Measurements from ENCODE around the gene SLC10A7.

SLC10A7 gene

DNA sequence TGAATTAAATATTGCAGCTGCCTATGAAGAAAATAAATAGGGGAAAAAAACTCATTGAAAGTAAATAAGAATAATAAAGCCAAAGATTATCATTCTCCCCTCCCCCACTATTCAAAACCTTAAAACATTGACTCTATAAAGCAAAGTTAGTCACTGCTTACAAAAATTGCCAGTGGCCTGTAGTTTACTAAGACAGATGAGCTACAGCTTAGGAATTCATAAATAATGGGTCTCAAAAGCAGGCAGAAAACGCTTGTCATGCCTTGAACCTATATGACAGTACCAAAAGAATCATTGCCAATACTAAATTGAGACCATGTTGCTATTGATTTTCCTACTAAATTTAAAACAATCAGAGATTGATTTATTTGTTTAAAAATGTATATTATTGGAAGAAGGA lies 78.9 kb downstream of the SLC10A7 start:
- no peaks in the 10 kb centered on the region for H3K9me2 ChIP-seq (replicated peaks; ENCODE audit: control insufficient read depth, low read length)
- H3K4me1 ChIP-seq (ENCODE audit: control insufficient read depth, low read length) = no peaks in the 10 kb centered on the region
- no peaks in the 10 kb centered on the region for H3K79me2 ChIP-seq (ENCODE audit: control insufficient read depth, low read length)
- no peaks in the 10 kb centered on the region for H3F3A ChIP-seq (ENCODE audit: control insufficient read depth, insufficient read depth)
- no peaks in the 10 kb centered on the region for H3K9me3 ChIP-seq (ENCODE audit: control insufficient read depth, insufficient read depth, low read length)
- TF ChIP-seq CTCF (IDR thresholded peaks at IDR 0.05; ENCODE audit: low read depth, low read length, poor library complexity, severe bottlenecking) = no peak
- no peak for TF ChIP-seq EZH2phosphoT487 (IDR thresholded peaks at IDR 0.05; ENCODE audit: borderline replicate concordance, low read length)
- H4K20me1 ChIP-seq (ENCODE audit: control insufficient read depth, insufficient read depth, low read depth, low read length) = no peaks in the 10 kb centered on the region
- no peaks in the 10 kb centered on the region for H3K27me3 ChIP-seq (ENCODE audit: control insufficient read depth, low read length)
- H3K4me2 ChIP-seq (ENCODE audit: low read length) = no peak overlapping the region
- H3K27ac ChIP-seq (ENCODE audit: low read depth, low read length) = no peak overlapping the region
- no peaks in the 10 kb centered on the region for H3K36me3 ChIP-seq (ENCODE audit: control insufficient read depth, low read length)
- no peak overlapping the region for H3K4me3 ChIP-seq (ENCODE audit: low read length)

DNA sequence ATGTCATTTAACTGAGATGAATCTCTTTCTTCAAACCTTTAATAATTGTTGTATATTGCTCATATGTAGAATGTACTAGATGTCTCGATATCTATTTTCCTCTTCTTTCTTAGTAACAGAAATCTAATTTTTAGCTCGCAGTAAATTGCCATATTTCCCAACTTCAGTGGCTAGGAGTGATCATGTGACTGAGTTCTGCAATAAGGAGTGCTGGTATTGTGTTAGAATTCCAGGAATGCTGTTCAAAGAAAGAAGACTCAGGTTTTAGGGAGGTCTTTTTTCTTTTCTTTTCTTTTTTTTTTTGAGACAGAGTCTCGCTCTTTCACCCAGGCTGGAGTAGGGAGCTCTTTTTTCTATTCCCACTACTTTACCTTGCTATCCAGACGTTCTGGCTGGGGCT lies 81.7 kb downstream of the SLC10A7 start:
- Histone ChIP-seq H3K79me2 (ENCODE audit: control insufficient read depth, low read length) (no peaks in the 10 kb centered on the region), H4K20me1 (ENCODE audit: control insufficient read depth, insufficient read depth, low read depth, low read length) (no peaks in the 10 kb centered on the region), H3K27me3 (ENCODE audit: control insufficient read depth, low read length) (no peaks in the 10 kb centered on the region), H3K4me1 (ENCODE audit: control insufficient read depth, low read length) (no peaks in the 10 kb centered on the region), H3K9me3 (ENCODE audit: control insufficient read depth, insufficient read depth, low read length) (no peaks in the 10 kb centered on the region), H3K4me3 (ENCODE audit: low read length) (no peak overlapping the region), H3F3A (ENCODE audit: control insufficient read depth, insufficient read depth) (no peaks in the 10 kb centered on the region), H3K4me2 (ENCODE audit: low read length) (no peak overlapping the region), H3K9me2 (replicated peaks; ENCODE audit: control insufficient read depth, low read length) (no peaks in the 10 kb centered on the region), H3K36me3 (ENCODE audit: control insufficient read depth, low read length) (no peaks in the 10 kb centered on the region), H3K27ac (ENCODE audit: low read depth, low read length) (no peak overlapping the region)
- TF ChIP-seq EZH2phosphoT487 (IDR thresholded peaks at IDR 0.05; ENCODE audit: borderline replicate concordance, low read length) (no peak), CTCF (IDR thresholded peaks at IDR 0.05; ENCODE audit: low read depth, low read length, poor library complexity, severe bottlenecking) (no peak)

DNA sequence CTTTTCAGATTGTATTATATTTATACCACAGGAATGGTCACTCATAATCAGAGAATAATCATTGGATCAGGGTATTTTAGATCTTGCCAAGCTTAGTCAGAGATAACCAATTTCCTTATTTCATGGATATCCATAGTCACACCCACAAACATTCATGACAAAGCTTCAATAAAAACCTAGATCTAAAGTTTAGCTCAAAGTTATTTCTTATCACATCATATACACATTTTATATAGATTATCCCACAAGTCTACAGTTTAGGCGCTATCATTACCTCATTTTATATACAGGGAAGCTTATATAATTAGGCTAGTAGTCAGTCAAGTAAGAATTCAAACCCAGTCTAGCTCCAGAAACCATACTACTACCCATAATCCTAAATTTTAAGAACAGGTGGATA lies 82.3 kb downstream of the SLC10A7 start:
- Histone ChIP-seq H3K4me2 (ENCODE audit: low read length) (no peak overlapping the region), H3K4me3 (ENCODE audit: low read length) (no peak overlapping the region), H3K9me3 (ENCODE audit: control insufficient read depth, insufficient read depth, low read length) (no peaks in the 10 kb centered on the region), H3K4me1 (ENCODE audit: control insufficient read depth, low read length) (no peaks in the 10 kb centered on the region), H4K20me1 (ENCODE audit: control insufficient read depth, insufficient read depth, low read depth, low read length) (no peaks in the 10 kb centered on the region), H3K79me2 (ENCODE audit: control insufficient read depth, low read length) (no peaks in the 10 kb centered on the region), H3K27ac (ENCODE audit: low read depth, low read length) (no peak overlapping the region), H3F3A (ENCODE audit: control insufficient read depth, insufficient read depth) (no peaks in the 10 kb centered on the region), H3K36me3 (ENCODE audit: control insufficient read depth, low read length) (no peaks in the 10 kb centered on the region), H3K9me2 (replicated peaks; ENCODE audit: control insufficient read depth, low read length) (no peaks in the 10 kb centered on the region), H3K27me3 (ENCODE audit: control insufficient read depth, low read length) (no peaks in the 10 kb centered on the region)
- TF ChIP-seq EZH2phosphoT487 (IDR thresholded peaks at IDR 0.05; ENCODE audit: borderline replicate concordance, low read length) (no peak), CTCF (IDR thresholded peaks at IDR 0.05; ENCODE audit: low read depth, low read length, poor library complexity, severe bottlenecking) (no peak)

DNA sequence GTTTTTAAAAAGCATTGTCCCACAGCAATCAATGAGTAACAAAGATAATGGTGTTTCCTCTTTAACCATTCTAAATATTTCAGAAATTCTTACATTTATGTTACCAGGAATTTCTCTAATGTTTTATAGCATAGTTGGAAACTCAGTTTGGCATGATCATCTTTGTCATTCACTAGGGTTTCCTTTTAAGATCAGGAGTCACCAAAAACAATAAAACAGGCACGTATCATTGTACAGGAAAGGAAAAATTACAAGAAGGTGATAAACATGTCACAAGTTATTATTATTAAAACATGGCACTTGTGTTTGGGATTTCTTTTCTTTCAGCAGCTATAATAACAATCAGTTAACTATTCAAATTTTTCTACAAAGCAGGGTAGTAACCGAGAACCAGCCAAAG lies 84.0 kb downstream of the SLC10A7 start:
- Histone ChIP-seq H3K9me2 (replicated peaks; ENCODE audit: control insufficient read depth, low read length) (no peaks in the 10 kb centered on the region), H3K4me2 (ENCODE audit: low read length) (no peak overlapping the region), H3F3A (ENCODE audit: control insufficient read depth, insufficient read depth) (no peaks in the 10 kb centered on the region), H3K79me2 (ENCODE audit: control insufficient read depth, low read length) (no peaks in the 10 kb centered on the region), H3K36me3 (ENCODE audit: control insufficient read depth, low read length) (no peaks in the 10 kb centered on the region), H3K4me1 (ENCODE audit: control insufficient read depth, low read length) (no peaks in the 10 kb centered on the region), H3K27ac (ENCODE audit: low read depth, low read length) (no peak overlapping the region), H4K20me1 (ENCODE audit: control insufficient read depth, insufficient read depth, low read depth, low read length) (no peaks in the 10 kb centered on the region), H3K4me3 (ENCODE audit: low read length) (no peak overlapping the region), H3K9me3 (ENCODE audit: control insufficient read depth, insufficient read depth, low read length) (no peaks in the 10 kb centered on the region), H3K27me3 (ENCODE audit: control insufficient read depth, low read length) (no peaks in the 10 kb centered on the region)
- TF ChIP-seq CTCF (IDR thresholded peaks at IDR 0.05; ENCODE audit: low read depth, low read length, poor library complexity, severe bottlenecking) (no peak), EZH2phosphoT487 (IDR thresholded peaks at IDR 0.05; ENCODE audit: borderline replicate concordance, low read length) (no peak)

Measured in DOHH2 (cell line).